ENCODE results near the gene LVRN. TPM values are rescaled to one million over a fixed set of nuclear protein-coding genes. Genes with fewer than 3 reads are reported as not detected.
"Not testable (repeated sequence)": the region's sequence is repeated elsewhere in the genome, so short reads cannot be mapped to it uniquely, and the experiment has no call there.

Gene LVRN, protein sequence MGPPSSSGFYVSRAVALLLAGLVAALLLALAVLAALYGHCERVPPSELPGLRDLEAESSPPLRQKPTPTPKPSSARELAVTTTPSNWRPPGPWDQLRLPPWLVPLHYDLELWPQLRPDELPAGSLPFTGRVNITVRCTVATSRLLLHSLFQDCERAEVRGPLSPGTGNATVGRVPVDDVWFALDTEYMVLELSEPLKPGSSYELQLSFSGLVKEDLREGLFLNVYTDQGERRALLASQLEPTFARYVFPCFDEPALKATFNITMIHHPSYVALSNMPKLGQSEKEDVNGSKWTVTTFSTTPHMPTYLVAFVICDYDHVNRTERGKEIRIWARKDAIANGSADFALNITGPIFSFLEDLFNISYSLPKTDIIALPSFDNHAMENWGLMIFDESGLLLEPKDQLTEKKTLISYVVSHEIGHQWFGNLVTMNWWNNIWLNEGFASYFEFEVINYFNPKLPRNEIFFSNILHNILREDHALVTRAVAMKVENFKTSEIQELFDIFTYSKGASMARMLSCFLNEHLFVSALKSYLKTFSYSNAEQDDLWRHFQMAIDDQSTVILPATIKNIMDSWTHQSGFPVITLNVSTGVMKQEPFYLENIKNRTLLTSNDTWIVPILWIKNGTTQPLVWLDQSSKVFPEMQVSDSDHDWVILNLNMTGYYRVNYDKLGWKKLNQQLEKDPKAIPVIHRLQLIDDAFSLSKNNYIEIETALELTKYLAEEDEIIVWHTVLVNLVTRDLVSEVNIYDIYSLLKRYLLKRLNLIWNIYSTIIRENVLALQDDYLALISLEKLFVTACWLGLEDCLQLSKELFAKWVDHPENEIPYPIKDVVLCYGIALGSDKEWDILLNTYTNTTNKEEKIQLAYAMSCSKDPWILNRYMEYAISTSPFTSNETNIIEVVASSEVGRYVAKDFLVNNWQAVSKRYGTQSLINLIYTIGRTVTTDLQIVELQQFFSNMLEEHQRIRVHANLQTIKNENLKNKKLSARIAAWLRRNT
- 1 to 10 TPM in 1 of 2 donors, under 1 TPM in 1; 0.65 to 3.9 TPM for total RNA-seq
- long read RNA-seq: 0 reads

DNA sequence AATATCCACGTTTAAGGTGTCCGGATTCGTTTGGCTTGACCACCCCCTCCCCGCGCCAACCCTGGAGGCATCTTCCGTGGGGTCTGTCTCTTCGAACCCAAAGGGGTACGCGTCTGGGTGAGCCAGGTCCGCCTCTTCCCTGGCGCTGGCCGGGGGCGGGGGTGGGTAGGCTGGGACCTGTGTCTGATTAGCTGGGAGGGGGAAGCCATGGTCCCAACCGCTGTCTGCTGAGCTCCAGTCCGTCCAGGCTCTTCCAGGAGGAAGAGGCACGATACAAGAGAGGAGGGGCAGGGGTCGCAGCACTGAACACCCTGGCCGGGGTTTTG lies at the start of gene LVRN:
Gene LVRN (plus strand): TSS at position 237 of the 326 bp plus-strand sequence. CDS start 143 bp downstream, outside the sequence.
- DNase-seq: no peak
- intact Hi-C loops (cut with DNase I): no loop called here
- no peak for ATAC-seq

DNA sequence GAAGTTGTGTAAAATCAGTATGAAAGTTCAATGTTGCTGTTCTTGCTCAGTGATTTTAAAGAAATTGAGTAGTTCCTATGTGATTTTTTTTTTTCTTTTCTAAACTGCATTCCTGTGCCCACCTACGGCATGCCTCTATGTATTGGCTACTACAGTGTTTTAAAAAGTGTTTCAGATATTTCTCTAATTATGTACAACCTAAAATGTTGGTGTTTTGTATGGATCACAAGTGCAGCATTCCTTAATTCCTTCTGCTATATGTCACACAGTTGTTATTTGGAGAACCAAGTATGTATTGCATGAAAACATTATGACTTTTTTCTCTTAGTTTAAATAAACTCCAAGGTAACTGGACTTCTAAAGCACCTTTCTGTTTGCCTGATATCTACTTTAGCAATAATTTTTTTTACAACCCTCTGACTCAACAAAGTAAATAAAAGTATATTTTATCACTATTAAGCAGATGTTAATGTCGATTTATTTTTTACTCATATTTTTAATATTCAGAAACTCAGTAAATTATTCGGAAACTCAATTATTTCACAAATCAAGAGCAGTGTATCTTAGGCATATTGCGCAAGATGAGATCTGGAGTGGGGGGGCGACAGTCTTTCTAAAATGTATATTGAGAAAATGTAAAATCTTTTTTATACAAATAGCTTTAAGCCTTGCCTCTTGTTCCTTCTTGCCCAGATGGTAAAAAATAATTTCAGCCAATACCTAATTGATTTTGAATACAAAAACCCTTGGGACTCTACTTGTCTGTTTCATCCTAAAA lies 48.5 kb upstream of the LVRN start:
- ATAC-seq; DNase-seq; intact Hi-C loops (cut with DNase I): not testable (repeated sequence)

DNA sequence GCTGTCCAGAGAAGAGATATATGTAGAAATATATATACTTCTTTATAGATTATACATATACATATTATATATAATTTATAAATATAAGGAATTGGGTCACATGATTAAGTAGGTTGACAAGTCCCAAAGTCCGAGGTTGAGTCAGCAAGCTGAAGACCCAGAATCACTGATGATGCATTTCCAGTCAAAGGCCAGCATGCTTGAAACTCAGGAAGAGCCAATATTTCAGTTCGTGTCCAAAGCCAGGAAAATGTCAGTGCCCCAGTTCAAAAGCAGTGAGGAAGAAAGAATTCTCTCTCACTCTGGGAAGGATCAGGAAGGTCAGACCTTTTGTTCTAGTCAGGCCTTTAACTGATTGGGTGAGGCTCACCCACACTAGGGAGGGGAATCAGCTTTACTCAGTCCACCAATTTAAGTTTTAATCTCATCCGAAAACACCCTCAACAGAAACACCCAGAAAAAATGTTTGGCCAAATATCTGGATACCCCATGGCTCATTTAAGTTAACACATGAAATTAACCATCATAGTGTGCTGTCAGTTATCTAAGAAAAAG lies 42.0 kb upstream of the LVRN start:
- DNase-seq (no peak), ATAC-seq (no peak)
- intact Hi-C loops (cut with DNase I): no loop called here

DNA sequence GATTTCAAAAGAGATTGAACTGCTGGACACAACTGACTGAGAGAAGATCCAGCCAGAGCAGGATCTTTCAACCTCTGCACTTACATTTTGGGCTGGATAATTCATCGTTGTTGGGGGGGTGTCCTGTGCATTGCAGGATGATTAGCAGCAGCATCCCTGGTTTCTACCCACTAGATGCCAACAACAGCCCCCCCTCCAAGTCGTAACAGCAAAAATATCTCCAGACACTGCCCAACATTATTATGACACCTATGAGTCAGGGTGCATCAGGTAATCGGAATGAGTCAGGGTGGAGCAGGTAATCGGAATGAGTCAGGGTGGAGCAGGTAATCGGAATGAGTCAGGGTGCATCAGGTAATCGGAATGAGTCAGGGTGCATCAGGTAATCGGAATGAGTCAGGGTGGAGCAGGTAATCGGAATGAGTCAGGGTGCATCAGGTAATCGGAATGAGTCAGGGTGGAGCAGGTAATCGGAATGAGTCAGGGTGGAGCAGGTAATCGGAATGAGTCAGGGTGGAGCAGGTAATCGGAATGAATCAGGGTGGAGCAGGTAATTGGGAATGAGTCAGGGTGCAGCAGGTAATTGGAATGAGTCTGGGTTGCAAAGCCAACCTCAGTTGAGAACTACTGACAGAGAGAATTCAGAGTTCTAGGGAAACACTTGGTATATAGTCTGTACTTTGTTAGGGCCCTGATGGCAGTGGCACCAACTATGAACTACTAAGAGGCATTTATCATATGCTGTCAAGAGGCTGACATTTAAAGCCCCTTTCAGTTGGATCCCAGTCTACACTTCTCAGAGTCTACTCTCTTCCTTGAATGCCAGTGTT lies 33.5 kb upstream of the LVRN start:
- ATAC-seq; intact Hi-C loops (cut with DNase I); DNase-seq: not testable (repeated sequence)

DNA sequence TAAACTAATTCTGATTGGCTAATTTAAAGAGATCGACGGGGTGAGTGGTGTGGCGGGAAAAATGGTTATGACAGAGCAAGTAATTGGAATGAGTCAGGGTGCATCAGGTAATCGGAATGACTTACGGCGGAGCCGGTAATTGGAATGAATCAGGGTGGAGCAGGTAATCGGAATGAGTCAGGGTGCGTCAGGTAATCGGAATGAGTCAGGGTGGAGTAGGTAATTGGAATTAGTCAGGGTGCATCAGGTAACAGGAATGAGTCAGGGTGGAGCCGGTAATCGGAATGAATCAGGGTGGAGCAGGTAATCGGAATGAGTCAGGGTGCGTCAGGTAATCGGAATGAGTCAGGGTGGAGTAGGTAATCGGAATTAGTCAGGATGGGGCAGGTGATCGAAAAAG lies 32.1 kb upstream of the LVRN start:
- ATAC-seq; DNase-seq; intact Hi-C loops (cut with DNase I): not testable (repeated sequence)

DNA sequence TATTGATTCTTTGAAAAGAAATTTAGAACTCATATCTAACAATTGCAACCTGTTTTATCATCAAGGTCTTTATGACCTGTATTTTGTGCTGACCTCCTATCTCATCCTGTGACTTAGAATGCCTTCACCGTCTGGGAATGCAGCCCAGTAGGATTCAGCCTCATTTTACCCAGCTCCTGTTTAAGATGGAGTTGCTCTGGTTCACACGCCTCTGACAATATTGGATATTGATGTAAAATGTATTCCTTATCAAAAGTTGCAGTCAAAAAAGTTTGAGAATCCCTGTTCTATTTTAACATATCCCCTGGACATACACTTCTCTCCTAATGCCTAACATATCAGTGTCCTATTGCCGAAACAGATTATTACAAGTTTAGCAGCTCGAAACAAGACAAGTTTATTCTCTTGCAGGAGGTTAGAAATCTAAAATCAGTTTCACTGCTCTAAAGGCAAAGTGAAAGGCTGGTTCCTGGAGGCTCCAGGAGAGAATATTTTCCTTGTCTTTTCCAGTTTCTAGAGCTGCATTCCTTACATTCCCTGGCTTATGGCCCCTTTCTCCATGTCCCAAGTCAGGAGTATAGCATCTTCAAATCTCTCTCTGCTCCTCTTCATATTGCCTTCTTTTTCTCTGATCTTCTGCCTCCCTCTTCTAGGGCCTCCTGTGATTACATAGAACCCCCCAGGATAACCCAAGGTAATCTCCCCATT lies 31.5 kb upstream of the LVRN start:
- intact Hi-C loops (cut with DNase I): no loop called here
- DNase-seq (no peak), ATAC-seq (no peak)

DNA sequence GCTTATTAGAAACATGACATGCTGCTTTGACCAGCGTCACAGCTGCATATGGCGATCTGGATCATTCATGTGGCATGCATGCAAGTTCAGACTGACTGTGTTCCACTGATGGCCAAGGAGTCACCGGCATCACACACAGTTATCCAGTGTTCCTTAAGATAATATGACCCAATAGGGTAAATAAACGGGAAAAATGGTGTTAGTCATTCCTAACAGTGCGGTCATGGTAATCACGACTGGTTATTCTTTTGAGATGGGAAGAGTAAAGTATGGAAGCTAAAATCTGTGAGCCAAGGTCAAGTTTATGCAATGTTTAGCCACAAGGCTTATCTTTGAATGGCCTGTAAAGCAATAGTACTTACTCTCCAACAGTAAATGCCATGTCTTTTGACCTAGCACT lies 29.3 kb upstream of the LVRN start:
- intact Hi-C loops (cut with DNase I): no loop called here
- ATAC-seq (no peak), DNase-seq (no peak)

DNA sequence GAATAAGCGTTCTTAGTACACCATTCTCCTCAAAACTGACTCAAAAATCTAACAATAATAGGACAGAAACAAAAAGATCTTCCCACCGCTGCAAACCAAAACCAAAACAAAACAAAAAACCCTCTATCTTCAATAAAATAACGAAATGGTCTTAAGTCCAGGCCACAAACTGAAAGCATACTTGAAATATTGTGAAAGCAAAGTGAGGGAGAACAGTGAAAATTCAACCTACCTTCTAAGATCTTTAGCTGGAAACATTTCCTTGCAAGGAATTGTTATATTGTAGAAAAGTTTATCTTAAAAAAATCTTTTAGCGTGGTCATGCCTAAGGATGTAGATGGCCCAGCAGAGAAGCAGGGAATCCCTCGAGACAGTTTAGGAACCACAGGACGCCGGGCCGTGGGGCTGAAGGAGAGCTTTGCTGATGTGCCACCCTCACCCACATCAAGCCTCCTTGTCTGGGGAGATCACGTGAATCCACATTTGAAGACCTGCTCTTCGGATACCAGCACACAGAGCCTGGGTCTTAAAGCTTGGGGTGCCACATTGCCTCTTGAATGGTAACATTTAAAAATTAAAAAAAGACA lies 27.8 kb upstream of the LVRN start:
- DNase-seq (no peak), ATAC-seq (no peak)
- intact Hi-C loops (cut with DNase I): no loop called here

DNA sequence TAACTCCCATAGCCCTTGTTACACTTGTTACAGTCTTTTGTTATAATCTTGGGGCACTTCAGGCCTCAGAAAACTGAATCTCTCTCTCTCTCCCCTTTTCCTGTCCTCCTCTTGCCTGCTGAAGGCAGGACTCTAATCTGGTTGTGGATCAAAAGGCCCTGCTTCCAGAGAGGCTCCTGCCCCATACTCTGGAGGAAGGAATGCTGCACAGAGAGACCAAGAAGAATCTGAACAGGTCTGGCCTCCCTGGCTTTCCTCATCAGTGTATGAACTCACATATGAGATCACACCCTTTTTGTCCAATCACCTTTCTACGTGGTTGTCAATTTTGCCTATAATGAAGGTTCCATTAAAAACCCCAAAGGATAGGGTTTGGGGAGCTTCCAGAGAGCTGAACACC lies 26.2 kb upstream of the LVRN start:
- intact Hi-C loops (cut with DNase I): no loop called here
- ATAC-seq (no peak), DNase-seq (no peak)

DNA sequence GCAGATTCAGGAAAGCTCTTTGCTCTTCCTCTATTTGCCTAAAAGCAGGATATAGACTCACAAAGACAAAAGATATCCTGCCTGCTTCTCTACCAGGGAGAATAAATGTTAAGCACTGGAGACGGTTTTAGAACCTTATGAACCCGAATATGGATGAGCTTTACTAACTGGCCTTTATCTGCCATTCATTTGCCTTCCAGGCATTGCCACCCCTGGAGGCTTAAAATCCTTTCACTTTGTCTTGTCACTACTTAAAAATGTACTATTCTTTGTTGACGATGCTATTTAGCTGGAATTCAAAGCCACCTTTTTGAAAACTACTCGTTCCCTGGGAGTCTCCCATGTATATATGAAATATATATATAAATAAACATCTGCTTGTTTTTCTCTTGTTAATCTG lies 23.2 kb upstream of the LVRN start:
- intact Hi-C loops (cut with DNase I): no loop called here
- ATAC-seq (no peak), DNase-seq (no peak)

DNA sequence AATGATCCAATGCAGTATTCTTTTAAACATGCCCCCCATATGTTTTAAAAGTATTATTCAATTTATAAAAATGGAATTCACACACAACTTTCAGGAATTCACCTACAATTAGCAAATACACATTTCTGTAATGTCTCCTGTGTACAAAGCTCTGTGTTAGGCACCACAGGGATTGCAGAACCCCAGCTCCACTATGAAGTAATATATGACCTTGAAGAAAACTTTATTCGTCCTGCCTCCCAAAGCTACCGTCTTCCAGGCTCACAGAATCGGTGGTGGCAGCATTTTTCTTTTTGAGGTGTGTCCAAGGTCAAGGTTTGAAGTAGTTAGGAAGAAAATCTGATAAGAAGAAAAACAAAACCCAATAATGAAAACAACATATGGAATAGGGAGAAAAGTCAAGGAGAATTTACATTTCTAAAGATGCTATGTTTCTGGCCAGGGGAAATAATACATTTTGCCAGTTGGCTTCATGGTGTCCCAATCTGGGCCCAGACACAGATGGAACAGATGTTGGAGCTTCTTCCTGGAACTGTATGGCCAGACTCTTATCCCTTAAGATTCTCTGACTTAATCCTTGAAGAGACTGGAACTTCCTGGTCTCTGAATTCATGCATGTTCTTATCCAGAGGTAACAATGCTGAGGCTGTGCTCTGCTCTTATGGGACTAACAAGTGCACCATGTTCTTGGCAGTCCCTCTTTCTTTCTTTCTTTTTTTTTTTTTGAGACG lies 22.0 kb upstream of the LVRN start:
- ATAC-seq (no peak), DNase-seq (no peak)
- intact Hi-C loops (cut with DNase I): no loop called here

DNA sequence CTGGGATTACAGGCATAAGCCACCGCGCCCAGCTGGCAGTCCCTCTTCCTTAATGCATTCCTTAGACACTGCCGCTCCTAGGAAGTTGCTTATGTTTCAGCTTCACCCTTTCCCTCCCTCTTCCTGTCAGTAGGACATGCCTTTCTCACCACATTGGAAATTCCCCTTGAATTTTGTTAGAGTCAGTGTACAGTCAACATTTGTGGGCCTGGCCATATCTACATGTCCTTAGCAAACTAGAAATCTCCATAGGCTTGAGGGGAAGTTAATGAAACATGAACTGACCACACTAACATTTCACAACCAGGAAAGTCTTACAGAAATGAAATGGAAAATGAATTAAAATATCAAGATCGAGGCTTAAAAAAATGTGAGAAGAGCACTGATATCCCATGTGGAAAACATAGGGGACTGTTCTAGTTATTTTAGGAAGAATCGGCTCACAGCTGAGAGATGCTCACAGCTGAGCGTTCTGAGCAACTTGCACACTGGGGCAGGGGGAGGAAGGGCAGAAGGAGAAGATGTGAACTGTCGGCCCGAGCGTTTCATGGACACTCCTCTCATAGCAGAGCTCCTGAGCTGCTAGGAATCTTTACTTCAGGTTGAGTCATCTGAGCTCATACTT lies 21.1 kb upstream of the LVRN start:
- ATAC-seq (no peak), DNase-seq (no peak)
- intact Hi-C loops (cut with DNase I): no loop called here

DNA sequence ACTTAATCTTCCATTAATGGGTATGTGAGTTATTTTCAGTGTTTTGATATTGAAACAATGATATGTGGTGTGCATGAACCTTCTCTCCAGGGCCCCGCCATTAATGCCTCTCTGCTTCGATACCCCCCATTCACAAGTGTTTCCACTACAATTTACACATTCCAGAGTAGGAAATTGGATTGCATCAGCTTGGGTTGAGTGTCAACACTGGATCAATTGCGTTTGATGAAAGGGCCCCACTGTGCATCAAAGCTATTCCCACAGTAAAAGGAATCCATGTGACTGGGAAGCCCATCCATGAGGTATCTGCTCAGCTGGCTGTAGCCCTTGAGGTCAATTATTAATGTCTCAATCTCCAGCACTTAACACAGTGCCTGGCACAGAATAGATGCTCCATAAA lies 17.8 kb upstream of the LVRN start:
- ATAC-seq (no peak), DNase-seq (no peak)
- intact Hi-C loops (cut with DNase I): no loop called here

DNA sequence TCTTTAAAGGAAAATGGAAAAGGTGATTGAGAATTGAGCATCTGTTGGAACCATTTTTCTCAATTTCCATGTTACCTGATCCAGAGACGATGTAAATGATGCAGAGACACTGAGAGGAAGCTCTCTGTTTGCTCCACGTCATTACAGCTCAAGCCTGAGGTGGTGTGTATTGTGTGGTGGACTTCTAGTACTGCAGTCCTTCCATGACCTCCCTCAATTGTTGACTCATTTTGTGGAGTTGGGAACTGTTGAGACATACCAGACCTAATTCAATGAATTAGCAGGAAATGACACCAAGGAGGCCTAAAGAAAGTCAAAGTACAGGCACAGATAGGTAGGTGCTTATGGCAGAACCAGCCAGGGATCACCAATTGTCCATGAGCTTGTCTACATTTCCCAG lies 15.6 kb upstream of the LVRN start:
- intact Hi-C loops (cut with DNase I): no loop called here
- DNase-seq: no peak
- ATAC-seq: no peak

DNA sequence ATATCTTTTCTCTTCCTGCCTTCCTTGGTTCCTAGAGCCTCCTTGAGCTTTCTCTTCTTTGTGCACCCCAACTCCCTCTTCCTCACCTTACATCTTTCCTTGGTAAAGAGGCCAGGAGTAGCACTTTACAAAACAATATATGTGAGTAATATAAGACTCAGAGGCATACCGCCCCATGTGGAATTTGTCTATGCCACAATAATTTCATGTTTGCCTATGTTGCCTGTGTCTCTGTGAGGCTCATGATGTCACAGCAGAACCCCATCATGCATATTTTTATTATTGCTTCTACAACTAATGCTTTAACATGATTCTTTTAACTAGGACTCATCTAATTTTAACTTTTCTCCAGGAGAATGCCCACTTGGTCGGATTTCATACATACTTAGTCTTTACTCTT lies 15.0 kb upstream of the LVRN start:
- intact Hi-C loops (cut with DNase I): no loop called here
- DNase-seq: no peak
- no peak for ATAC-seq

DNA sequence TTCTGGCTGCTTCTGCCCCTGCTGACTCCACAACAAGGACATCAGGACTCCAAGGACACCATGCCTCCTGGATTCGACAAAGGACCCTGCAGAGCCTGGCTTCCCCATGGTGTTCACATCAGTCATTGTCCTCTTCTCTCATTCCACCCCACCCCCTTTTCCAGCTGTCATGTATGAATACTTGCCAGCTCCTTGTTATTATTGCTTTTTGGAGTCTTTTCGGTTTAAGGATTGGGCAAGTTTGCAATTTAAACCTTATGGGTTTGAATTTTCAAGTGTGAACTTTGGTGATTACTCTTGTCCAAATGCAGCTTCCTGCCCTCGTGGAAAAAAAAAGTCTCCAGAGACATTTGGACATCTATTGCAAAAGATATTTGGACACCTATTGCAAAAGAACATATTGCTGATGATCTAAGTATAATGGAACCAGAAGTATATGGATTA lies 14.2 kb upstream of the LVRN start:
- intact Hi-C loops (cut with DNase I): no loop called here
- ATAC-seq (no peak), DNase-seq (no peak)
